Glomerular visceral epithelial cell (primary cell): ENCODE results near the gene SAMD10.
"Not testable (repeated sequence)": the region's sequence is repeated elsewhere in the genome, so short reads cannot be mapped to it uniquely, and the experiment has no call there.

Experiments
- DNase-seq: peaks from one replicate; pipeline ENCODE4 v3.0.0-alpha.2; 2016; ENCODE audit errors: extremely low spot score

Gene SAMD10

GRCh38 chr20:63979557-63980316 is at the start of gene SAMD10:
Gene SAMD10, minus strand, starts transcription at chr20:63979642. Its CDS starts 175 bp downstream, at chr20:63979467.
- peak; percentile 81 for DNase-seq

- DNase-seq: no peak
Observed at GRCh38 chr20:64027981-64028685, 48.7 kb upstream of the SAMD10 start.

GRCh38 chr20:64025826-64026412 is 46.5 kb upstream of the SAMD10 start:
- no peak for DNase-seq

- no peak for DNase-seq
Observed at GRCh38 chr20:64025101-64025825, 45.8 kb upstream of the SAMD10 start.

GRCh38 chr20:64024141-64024990 is 44.9 kb upstream of the SAMD10 start:
- DNase-seq: no peak

GRCh38 chr20:64023361-64024140 is 44.1 kb upstream of the SAMD10 start:
- DNase-seq: no peak

GRCh38 chr20:64022671-64023360 is 43.4 kb upstream of the SAMD10 start:
- no peak for DNase-seq

GRCh38 chr20:64021124-64021975 is 41.9 kb upstream of the SAMD10 start:
- DNase-seq: no peak

GRCh38 chr20:64015635-64016034 is 36.2 kb upstream of the SAMD10 start:
- no peak for DNase-seq

- not testable (repeated sequence) for DNase-seq
Observed at GRCh38 chr20:64012385-64013154, 33.1 kb upstream of the SAMD10 start.

- no peak for DNase-seq
Observed at GRCh38 chr20:64011366-64011779, 31.9 kb upstream of the SAMD10 start.

- no peak for DNase-seq
Observed at GRCh38 chr20:64010711-64011237, 31.3 kb upstream of the SAMD10 start.

- no peak for DNase-seq
Observed at GRCh38 chr20:64009811-64010387, 30.5 kb upstream of the SAMD10 start.

- no peak for DNase-seq
Observed at GRCh38 chr20:64006902-64007301, 27.5 kb upstream of the SAMD10 start.

GRCh38 chr20:64006490-64006889 is 27.0 kb upstream of the SAMD10 start:
- no peak for DNase-seq

GRCh38 chr20:64005394-64005793 is 26.0 kb upstream of the SAMD10 start:
- no peak for DNase-seq

GRCh38 chr20:64003960-64004725 is 24.7 kb upstream of the SAMD10 start:
- no peak for DNase-seq
